NCI-H748 (cell line): ENCODE results near the gene EIF5A.

ENCODE experiments used
- DNase-seq: peaks from one replicate; lab custom pipeline; 2025; ENCODE audit not compliant: unreplicated experiment; lab: John Stamatoyannopoulos, UW

EIF5A gene

DNA sequence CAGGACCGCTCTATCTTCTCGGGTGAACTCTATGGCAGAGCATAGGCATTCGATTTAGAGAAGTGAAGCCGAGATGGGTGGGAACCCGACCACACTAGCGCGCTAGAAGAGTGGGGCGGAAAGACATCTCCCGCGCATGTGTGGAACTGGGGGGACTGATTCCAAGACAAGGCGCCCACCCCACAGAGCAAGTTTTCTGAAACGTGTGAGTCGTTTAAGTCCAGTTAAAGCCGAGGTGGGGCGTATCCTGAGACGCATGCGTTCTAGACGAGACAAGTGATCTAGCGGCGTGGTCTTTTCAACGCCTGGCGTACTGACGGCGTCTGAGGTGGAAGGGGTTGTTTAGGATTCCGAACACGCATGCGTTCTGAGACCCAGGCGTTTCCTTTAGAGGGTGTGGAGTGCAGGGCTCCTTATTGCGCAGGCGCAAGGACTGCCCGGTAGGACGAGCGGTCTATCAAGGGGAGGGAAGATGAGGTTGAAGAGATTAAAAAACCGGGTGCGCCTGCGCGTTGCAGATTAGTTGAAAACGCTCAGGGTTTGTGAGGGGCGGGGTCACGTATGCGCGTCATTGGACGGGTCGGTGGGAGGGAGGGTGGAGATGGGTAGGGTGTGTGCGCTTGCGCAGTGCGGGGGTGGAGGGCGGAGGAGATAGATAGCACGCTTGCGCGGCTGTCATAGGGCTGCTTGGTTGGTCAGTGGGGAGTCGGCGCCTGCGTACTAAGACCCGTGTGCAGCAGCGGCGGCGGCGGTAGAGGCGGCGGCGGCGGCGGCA lies at the start of gene EIF5A:
EIF5A (plus strand) TSS at position 718 of the 775 bp plus-strand sequence. CDS start 2,008 bp downstream, outside the sequence.
- DNase-seq = peak; percentile 100

DNA sequence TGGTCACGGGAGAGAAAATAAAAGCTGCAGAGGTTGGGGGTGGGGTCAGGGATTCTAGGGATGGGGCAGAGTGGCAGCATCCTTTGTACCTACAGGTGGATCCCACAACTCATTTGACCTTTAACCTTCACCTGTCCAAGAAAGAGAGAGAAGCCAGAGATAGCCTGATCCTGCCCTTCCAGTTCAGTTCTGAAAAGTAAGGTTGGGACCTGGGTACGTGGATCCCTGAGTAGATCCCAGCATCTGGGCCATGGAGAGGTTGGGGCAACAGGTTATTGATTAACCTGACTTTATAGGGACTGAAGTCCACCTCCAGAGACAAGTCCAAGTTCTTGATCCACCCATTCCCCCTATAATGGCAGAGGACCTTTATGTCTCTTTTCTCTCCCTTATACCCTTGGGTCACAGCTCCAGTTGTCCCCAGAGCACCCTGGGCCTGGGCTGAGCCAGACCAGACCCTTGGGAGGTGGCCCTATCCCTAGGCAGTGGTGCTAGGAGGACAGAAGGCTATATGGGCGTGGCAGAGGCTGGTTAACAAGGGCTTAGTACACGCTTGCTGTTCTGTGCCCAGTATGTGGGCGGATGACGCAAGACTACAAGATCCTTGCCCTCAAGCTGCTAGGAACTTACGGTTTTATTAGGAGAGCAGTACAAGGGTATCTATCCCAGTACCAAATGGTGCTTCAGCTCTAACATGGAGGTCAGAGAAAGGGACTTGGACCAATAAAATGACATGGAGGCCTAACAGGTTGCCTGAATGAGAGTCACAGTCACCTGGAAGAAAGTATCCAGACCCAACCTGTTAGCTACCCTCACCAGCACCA lies 48.5 kb upstream of the EIF5A start:
- DNase-seq = no peak

DNA sequence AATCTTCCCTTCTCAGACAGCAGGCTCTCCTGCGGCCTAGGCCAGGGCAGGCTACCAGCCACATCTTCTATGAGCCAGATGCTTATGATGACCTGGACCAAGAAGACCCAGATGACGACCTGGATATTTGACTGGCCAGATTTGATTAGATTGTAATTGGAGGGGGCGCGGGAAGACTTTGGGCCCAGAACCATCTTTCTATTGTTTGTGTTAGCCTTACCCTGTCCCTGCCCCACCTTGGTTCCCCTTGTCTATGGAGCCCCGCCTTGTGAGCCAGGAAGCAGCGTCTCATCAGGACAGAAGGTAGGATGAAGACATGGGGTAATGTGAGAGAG lies 47.9 kb upstream of the EIF5A start:
- no peak for DNase-seq

DNA sequence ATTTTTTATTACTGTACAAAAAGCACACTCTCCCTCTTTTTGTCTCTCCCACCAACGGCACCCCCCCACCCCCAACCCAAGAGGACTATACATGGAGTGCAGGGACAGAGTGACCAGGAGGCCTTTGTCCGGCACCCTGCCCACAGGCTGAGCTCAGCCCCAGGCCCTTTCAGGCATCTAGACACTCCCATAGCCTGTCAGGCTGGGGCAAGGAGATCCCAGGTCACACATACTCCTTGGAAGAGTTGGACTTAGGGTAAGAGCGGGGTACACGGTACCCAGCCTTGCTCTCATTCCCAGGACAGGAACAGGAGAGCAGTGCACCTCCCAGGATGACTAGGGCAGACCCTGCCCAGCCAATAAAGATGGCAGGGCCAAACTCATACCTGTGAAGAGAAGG lies 47.3 kb upstream of the EIF5A start:
- DNase-seq = no peak

DNA sequence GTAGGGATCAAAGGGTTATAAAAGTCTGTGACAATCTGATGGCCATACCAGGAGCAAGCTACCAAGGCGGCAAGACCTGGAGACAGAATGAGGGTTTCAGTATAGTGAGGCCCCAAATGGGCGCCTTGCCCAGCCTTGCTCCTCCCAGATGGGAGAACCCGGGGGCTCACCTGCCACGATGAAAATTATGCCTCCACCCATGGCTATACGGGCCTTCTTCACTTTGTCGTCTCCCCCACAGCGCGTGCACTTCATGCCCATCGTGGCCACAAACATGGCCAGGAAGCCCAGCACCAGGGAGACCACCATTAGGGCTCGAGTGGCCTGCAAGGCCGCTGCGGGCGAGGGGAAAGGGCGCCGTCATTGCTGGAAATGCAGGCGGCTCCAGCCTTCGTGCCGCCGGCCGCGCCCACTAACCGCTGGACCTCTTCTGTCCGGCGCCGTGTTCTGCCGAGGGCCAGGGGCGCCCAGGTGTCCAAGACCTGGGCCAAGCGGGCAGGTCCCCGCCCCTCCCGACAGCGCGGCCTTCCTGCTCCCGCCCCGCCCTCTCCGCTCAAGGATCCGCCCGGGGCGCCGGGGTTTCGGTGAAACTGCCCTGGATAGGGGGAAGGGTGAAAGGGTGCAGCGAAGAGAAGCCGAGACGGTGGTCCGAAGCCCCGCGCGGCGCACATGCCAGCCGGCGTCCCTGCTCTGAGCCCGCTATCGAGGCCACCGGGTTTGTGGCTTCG lies 46.6 kb upstream of the EIF5A start:
- DNase-seq = peak; percentile 79

DNA sequence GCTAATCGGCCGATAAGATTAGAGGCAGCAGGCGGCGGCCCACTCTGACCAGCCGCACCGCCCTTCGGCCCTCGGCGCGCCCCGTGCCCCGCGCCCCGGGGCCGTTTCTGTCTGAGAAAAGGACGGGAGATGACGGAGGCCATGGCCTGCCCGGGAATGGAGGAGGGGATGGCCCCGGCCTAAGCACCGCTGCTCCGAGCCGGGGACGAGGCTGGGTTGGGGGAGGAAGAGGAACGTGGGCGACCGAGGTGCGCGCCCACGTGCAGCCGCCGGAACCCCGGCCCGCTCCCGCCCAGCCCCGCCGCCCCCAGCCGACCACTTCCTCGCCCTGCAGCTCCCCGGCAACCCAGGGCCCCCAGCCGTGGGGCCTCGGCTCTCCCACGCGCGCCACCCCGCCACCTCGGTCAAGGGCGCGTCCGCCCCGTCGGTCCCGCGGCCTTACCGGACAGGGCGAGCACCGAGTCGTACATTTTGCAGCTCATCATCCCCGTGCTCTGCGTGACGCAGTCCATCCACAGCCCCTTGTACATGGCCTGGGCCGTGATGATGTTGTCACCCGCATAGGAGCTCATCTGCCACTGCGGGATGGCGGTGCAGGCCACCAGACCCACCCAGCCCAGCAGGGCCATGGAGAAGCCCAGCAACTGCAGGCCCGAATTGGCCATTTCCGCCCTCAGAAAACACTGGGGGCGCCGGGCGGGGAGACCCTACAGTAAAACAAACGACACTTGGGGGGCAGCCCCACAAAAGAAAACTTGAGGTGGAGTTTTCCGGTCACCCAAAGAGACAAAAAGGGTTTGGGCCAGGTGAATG lies 45.8 kb upstream of the EIF5A start:
- DNase-seq = peak; percentile 58

DNA sequence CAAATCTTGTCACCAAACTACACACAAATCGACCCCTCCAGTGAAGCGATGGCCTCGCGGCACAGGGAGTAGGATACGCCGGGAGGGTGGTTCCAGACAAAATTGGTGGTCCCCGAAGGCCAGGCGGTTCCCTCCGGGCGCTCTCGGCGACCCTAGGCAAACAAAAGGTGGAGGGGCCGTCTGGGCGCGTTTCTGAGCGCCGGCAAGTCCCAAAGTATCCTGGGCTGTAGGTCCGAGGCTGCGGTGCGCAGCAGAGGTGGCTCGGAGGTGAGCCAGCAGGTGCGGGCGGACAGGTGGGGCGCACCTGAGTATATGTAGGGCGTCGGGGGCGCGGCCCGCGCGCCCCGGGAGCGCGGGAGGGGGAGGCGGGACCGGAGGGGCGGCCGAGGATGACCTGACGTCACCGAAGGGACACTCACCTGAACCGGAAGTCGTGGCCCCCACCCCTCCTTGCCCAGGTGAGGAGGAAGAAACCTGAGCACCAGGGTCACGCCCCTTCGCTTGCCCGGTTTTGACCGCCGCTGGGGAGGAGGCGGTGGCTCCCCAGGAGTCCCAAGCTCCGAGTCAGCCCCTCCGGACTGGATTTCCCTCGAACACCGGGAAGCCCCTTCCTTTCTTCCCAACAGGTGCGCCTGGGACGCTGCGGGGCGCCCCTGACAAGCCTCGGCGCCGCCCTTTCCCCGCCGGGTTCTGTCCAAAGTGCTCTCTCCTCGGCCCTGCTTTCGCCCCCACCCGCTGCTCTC lies 45.1 kb upstream of the EIF5A start, which contains the start of gene CLDN7:
CLDN7 (minus strand) TSS at position 287 of the 743 bp plus-strand sequence. CDS start 435 bp downstream, outside the sequence.
- peak; percentile 97 for DNase-seq

DNA sequence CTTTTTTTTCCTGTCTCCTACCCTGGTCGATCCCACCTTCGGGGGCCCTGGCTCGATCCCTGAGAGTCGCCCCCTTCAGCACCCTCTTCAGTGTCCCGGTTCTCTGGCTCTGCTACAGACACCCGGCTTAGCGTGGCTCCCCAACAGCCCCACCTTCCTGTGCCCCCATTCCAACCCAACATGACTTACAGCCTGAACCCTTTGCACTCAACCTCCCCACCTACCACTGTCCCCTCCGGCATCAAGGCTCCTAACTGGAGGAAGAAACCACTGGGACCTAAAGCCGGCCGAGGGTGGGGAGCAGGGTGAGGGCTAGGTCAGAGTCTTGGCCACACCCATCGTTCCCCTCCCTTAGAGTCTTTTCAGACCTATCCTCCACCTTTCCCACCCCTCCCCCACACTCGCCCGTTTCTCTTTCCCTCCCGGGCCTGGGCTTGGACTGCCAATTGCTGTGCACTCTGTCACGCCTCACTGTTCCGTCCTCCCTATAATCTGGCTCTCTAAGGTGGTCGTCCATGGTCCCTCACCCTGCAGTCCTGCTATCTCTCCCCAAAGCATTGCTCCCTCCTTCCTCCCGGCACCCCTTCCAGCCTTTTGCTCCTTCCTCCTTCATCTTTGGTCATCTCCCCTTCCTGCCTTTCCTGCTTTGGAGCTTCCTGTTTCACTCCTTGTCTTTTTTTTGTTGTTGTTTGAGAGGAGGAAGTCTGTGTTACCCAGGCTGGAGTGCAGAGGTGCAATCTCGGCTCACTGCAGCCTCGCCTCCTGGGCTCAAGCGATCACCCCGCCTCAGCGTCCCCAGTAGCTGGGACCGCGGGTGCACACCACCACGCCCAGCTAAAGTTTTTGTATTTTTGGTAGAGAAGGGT lies 44.3 kb upstream of the EIF5A start:
- DNase-seq = peak; percentile 77

DNA sequence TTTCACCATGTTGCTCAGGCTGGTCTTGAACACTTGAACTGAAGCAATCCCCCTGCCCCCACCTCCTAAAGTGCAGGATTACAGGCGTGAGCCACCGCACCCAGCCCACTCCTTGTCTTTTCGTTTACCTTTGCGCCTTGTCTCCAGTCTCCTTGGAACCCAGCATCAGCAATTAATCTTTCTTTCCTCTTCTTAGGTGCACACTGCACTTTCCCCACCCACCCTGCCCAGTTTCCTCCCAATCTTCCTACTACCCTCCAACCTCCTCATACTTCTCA lies 43.7 kb upstream of the EIF5A start:
- DNase-seq = no peak

DNA sequence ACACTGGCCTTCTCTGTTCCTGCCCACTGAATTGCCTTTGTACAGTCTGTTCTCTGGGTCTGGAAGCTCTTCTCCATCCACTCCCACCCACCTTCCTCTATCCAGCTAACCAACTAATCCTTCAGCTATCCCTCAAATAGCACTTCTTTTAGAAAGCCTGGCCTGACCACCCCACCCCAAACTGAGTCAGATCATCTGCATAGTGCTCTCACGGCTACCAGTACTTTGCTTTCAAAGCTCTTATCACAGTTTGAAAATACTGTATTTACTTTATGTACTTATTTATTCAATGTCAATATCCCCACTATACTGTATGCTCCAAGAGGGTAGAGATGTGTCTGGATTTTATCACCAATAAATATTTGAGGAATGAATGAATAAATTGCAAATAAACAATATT lies 40.6 kb upstream of the EIF5A start:
- DNase-seq = no peak

DNA sequence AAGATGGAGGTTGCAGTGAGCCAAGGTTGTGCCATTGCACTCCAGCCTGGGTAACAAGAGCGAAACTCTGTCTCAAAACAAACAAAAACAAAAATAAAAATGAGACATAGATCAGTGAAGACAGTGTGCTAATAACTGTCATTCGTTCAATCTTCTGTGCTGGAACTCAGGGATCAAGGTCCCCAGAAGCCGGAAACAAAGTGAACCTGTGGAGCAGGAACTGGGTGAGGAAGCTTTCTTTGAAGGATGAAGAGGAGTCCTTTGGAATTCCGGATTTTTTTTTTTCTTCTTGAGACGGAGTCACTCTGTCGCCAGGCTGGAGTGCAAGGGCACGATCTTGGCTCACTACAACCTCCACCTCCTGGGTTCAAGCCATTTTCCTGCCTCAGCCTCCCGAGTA lies 28.0 kb upstream of the EIF5A start:
- no peak for DNase-seq

DNA sequence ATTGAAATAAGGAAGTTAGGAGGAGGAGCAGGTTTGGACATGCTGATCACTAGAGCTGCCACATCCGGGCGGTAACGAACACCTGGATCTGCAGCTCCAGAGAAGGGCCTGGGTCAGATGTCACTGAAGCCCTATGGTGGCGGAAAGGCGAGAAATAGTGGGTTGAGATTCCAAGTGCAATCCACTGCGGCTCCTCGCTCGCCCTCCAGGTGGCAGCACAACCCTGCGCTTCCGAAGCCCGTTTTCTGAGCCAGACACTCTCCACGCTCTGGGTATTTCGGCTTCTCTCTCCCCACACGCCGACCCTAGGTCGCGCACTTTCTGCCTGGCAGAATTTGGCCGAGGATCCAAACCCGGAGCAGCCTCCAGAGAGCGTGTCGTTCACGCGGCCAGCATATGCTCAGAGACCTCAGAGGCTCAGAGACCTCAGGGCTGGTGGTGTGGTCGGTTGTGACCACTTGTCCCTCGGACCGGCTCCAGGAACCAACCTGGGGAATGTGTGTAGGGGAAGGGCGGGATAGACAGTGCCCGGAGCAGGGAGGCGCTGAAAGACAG lies 26.8 kb upstream of the EIF5A start:
- DNase-seq = peak; percentile 91

DNA sequence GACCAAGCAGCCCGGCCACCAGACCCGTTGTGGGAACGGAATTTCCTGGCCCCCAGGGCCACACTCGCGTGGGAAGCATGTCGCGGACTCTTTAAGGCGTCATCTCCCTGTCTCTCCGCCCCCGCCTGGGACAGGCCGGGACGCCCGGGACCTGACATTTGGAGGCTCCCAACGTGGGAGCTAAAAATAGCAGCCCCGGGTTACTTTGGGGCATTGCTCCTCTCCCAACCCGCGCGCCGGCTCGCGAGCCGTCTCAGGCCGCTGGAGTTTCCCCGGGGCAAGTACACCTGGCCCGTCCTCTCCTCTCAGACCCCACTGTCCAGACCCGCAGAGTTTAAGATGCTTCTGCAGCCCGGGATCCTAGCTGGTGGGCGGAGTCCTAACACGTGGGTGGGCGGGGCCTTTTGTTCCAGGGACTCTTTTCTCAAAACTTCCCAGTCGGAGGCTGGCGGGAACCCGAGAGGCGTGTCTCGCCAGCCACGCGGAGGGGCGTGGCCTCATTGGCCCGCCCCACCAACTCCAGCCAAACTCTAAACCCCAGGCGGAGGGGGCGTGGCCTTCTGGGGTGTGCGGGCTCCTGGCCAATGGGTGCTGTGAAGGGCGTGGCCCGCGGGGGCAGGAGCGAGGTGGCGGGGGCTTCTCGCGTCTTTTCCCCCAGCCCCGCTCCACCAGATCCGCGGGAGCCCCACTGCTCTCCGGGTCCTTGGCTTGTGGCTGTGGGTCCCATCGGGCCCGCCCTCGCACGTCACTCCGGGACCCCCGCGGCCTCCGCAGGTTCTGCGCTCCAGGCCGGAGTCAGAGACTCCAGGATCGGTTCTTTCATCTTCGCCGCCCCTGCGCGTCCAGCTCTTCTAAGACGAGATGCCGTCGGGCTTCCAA lies 26.1 kb upstream of the EIF5A start, which contains the start of gene SLC2A4:
SLC2A4 (plus strand) TSS at position 645 of the 879 bp plus-strand sequence; CDS start at position 862, 217 bp downstream.
- peak; percentile 98 for DNase-seq

DNA sequence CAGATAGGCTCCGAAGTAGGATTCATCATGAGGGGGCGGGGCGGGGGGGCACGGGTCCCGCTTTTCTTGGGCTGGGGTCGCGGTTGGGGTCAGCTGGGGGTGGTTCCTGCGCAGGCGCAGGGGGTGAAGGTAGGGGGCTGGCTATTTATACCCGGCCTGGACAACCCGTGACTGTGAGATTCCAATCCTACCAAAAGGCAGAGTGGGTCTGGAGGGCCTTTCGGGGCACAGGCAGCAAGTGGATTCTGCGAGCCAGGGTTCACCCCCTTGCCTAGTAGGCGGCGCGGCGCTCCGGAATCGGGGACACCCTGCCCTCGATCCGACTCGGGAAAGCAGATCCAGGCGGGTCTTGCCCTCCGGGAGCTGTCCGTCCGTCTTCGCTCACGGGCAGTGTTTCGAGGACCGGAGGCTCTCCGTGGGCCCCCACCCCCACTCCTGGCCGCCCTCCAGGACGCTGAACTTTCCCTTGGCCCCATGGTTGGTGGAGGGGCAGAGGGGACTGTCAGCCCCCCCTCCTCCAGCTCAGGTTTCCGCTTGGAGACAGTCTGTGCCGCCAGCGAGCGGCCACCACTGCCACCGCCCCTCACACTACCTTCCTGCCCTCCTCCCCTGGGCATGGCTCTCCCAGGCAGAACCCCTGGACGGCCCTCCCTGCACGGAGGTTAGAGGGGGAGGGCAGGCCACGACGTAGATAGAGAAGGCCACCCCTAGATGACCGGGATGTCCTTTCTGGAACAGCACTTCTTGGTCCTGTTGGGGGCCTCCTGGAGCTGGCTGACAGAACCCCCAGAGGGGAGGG lies 25.3 kb upstream of the EIF5A start:
- peak; percentile 60 for DNase-seq

DNA sequence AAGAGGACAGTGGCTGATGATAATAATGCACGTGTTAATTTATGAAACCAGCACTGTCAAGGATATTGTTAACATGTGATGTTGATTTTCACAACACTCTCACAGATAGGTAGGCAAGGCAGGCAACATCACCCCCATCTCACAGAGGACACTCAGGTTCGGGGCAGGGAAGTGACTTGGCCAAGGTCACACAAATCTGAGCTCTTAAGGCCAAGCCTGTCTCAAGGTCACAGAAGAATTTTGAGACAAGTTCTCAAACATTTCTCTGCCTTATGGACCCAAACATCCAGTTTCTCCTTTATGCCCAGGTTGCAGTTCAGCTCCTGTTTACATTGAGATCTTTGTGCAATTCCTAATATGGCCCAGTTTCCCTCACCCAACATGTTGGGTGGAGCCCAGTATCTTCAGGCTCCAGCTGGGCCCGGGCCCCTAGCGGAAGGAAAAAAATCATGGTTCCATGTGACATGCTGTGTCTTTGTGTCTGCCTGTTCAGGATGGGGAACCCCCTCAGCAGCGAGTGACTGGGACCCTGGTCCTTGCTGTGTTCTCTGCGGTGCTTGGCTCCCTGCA lies 24.6 kb upstream of the EIF5A start:
- DNase-seq = no peak

DNA sequence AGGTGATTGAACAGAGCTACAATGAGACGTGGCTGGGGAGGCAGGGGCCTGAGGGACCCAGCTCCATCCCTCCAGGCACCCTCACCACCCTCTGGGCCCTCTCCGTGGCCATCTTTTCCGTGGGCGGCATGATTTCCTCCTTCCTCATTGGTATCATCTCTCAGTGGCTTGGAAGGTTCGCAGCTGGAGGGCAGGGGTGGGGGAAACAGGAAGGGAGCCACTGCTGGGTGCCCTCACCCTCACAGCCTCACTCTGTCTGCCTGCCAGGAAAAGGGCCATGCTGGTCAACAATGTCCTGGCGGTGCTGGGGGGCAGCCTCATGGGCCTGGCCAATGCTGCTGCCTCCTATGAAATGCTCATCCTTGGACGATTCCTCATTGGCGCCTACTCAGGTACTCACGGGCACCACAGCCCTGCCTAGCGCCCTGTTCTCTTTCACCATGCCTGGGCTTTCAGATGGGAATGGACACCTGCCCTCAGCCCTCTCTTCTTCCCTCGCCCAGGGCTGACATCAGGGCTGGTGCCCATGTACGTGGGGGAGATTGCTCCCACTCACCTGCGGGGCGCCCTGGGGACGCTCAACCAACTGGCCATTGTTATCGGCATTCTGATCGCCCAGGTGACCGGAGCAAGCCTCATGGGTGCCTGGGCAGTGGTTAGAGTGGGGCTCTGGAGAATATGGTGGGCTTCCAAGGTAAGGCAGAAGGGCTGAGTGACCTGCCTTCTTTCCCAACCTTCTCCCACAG lies 23.8 kb upstream of the EIF5A start:
- DNase-seq = no peak
